Stimulated activated CD4-positive, alpha-beta T cell treated with anti-CD3 and anti-CD28 coated beads, Interleukin-2, amount 100 ng/mL, for 48 hours (primary cell): Measurements from ENCODE around the gene IQCM.

ENCODE experiments used
- DNase-seq, 2 donors: peaks; one replicate each; pipeline ENCODE4 v3.0.0-alpha.2; 2020

The IQCM gene

DNA sequence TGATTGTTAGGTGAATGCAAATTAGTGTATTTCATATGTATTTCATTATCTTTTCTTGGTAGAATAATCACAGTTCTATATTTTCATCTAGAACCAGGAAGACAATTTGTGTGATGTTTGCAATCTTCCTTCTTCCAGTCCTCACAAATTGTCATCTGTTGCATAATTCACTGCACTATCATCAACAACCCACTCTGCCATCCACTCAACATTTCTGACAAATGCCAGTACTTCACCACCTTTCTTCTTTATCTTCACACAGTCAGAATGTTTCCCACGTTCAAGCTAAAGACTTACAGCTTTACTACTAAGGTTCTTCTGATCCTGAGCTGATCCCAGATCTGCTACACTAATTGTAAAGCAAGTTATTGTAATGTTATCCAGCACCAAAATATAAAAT is 107.8 kb downstream of the IQCM start:
- DNase-seq = no peak

DNA sequence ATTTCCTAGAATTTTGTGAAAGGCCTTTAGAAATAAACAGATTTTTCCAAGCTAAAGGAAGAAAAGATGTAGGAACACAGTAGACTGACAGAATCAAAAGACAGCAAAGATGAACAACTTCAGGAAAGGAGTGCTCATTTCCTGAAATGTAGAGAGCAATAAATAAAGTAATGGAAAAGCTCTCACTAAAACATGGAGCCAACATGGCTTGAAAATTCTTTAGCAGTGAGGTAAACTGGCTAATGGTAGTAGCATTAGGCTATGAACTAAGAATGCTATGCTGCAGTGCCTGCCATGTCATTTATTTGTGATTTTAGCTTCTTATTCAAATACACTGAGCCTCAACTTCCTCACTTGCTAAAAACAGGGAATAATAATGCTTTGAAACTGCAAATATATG is 108.7 kb downstream of the IQCM start:
- DNase-seq = no peak

DNA sequence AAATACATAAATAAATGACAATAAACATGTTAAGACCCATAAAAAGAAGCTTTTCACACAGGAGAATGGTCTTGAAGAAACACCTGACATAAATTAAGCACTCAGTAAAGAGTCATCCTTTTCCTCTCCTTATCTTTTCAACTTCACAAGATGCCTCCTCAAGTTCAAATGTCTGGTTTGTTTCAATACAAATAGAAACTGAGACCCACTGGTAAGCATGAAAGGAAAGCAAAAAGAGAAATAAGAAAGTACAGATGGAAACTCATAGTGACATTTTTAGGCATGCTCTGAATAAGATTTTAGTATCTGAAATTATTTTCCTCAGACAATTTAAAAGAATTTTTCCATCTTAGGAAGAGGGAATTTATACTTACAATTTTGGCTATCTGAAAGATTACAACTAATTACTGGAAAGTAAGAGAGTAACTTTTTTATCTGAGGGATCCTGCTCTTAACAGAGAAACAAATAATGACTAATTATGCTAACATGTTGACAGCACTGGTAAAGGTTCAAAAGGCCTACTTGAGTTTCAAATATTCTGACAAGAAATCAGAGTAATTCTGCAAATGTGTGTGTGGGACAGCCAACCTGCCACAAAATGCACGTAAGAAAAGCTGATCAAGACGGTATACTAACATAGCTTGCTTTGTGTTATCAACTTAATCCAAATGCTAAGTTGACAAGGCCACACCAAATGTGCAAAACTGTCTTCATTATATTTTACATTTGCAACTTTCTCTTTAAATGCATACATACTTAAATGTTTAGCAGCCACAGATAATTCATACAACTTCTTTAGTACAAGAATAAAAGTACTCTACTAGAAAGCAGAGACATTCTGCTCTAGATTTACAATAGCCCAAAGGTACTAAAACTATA is 113.0 kb downstream of the IQCM start:
- DNase-seq = no peak

DNA sequence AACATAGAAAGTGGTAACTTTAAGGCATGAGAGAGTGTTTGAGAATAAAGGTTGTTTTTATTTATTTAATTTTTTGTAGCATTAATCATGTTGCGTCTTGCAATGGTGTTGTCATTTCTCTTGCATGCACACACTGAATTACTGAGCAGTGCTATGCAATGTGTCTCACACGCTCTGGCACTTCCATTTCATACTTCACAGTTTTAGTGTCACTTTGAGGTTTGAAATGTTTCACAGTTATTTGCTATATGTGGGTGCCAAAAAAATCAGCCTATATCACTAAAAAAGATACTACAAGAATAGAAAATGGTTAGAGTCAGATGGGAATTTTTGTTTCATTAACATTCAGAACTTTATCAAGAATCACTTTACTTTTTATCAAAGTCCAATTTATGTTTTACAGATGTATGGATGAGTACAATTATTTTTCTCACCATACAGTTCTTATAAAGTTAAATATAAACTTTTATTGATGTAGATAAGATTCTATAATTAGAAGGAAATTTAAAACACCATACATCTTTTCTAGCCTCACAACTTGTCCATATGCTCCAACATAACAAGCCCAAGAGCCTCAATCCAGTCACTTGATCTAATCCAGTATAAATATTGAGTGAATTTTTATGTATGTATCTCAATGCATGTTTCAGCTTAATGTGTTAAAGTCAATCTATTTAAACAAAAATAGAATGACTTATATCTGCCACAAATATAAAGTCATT is 114.0 kb downstream of the IQCM start:
- no peak for DNase-seq

DNA sequence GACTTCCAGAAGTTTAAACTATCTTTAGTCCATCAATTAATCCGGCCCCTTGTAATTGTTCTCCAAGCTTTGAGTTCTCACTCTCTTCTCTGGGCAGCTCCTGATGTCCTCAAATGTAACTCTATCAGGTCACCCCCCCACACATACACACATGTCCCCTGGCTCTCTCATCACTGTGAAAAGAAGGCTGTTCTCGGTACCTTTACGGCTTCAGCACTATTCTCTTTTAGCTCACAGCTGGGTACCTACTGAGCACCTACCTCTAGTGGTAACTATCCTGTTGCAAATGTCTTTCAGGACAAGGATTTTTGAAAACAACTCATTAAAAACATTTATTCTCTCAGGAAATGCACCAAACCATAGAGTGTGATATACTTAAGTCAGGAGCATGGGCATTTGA is 115.4 kb downstream of the IQCM start:
- no peak for DNase-seq

DNA sequence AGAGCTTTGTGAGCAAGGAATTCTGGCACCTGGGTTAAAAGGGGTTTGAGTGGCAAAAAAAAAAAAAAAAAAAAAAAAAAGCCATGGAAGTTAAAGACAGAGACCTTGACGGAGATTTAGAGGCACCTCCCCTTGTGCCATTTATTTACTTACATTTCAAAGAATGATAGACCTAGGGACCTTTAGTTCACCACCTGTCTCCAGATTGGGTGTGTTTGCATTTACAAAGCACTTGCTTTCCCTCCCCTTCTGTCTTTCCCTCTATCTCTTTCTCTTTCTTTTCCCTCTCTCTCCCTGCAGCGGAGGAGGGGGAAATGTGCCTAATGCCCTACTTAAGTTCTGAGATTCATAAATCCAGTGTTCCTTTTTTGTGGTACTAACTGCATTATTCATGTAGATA is 116.0 kb downstream of the IQCM start:
- DNase-seq = no peak

DNA sequence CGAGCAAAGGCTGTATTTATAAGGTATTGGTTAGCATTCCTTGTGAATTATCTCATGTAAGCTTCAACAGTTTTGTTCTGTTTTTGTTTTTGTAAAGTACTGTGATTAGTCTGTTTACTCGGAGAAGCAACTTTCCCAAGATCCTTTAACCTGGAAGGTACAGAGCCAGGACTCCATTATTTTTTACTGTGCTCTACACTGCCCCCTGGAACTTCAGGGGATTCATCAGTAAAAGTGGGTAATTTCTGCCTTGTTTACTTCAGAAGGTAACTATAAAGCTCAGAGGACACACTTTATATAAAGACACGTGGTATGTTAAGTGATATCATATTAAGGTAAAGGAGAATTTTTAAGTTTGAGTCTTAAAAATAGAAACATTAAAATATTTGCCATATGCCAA is 124.9 kb downstream of the IQCM start:
- DNase-seq = no peak

DNA sequence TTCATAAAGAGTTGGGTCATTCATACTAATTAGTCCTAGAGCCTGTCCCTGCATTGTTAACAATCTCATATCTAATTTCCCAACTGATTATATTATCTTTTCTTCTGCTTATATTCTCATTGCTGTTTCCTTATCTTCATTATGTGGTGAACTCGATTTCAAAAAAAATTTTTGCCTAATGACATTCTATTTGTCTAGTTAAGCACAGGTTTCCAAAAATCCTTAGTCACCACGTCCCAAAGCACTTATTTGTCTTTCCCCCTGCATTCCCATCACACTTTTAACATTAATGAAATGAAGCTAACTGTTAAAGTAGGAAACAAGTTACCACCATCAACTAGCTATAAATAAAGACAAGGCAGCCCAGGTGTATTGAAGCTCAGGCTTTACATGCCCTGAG is 131.1 kb downstream of the IQCM start:
- no peak for DNase-seq

DNA sequence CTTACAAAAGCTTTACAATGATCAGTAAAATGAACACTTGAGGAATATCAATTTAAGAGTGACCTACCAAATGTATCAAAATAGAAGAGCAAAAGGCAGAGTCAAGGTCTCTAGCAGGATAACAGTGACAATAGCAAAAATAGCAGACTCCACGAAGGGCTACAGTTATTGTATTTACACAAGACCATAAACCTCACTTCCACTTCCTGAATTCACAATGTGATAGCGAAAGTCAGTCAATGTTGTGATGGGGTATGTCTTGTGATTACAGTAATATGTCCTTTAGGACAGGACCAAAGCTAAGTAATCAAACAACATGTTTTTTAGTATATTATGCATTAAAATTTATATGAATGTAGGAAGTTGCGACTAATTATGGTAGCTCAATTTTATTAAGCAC is 139.6 kb downstream of the IQCM start:
- DNase-seq = no peak

DNA sequence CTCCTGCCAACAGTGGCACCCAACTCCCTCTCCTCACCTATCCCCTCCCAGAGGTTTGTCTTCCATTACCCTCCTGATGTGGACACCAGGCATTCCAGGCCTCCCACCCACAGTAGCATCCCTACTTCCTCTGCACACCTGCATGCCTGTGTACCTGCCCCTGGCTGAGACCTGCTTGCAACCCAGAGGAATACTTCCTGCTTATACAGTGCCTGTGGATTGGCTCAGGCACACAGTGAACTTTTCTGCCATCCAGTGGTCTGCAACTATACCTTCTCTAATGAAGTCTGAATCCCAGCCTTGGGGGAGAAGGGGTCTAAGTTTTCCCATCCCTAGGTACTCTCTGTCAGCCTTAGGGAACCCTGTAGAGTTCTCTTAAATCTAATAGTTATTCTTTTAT is 169.9 kb downstream of the IQCM start:
- DNase-seq = no peak

DNA sequence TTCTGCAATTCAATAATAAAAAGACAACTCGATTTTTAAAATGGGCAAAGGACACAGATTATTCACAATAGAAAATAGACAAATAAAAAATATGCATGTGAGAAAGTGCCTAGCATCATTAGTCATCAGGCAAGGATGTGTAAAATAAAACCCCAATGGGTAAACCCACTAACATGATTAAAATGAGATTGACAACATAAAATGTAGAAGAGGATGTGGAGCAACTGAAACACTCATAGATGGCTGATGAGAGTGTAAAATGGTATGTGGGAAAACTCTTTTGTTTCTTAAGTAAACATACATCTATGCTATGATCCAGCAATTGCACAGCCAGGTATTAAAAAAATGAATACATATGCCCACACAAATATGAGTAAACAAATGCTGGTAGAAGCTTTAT is 177.6 kb downstream of the IQCM start:
- no peak for DNase-seq

DNA sequence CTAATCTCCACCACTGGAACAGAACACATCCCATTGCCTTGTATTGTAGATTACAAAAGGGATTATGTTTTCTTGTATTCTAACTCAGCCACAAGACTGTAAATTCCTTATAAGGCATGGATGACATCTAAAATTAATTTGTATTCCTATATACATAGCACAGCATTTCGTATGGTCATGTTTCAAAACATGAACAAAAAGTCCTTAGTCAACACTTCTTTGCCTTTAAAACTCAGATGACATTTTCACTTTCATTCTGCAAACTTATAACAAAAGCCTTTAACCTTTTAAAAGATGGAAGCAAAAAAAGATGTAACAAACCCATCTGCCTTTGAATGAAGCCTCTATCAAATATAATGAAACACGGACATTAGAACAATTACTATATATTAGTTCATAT is 181.3 kb downstream of the IQCM start:
- no peak for DNase-seq

DNA sequence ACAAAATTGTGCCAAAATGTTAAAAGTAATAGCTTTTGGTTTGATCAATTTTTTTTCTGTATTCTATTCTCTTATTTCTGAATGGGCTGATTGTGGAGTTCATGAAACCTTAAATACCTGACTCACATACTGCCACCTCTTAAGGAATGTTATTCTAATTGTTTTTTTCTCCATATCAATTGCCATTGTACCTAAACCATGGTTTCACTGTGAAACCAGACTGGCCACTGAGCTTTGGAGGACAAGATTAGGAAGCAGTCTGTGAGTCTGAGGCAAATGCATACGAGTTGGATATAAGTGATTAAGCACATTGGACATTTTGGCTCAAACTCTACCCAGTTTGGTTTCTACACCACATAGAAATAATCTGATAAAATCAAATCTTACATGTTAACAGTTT is 184.0 kb downstream of the IQCM start:
- no peak for DNase-seq

DNA sequence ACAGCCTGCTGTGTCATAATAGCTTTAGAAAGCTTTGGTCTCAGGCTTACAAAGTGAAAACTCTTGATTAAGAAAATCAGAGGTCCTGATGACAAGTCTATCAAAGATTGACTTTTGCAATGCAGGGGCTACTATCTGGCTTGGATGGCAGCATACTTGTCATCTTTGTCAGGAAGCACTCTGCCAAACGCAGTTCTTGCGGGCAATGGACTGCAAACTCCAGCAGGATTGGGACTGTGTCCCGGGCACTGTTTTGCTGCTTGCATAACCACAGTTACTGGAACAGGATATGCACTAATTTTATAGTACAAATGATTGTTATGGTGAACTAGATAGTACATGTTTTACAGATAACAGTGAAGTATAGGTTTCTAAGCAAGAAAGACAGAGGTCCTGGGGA is 185.6 kb downstream of the IQCM start:
- DNase-seq = no peak

DNA sequence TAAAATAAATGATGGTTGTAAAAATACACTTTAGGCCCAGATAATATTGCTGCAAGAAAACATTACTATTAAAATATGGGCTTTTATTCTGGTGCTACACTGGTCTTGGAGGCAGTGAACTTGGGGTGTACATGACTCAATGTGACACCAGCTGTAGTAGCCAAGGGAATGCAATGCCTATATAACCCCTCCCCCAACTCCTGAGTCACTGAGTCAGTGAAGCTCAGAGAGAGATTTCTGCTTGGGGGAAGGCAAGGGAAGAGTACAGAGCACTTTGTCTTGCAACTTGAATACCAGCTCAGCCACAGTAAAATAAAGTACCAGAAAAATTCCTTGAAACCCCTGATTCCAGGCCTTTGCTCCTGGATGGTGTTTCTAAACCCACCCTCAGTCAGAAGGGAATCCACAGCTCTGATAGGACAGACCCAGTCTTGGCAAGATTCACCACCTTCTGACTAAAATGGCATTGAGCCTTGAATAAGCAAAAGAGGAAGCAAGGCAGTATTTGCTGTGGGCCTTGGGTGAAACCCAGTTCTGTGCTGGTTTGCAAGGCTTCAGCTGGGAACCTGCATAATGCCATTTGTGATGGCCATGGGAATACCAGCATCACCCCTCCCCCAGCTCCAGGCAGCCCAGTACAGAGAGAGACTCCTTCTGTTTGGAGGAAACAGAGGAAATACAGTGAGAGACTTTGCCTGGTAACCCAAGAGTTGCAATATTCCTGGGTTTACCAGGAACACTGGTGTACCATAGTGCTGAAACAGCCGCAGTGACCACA is 209.9 kb downstream of the IQCM start:
- DNase-seq = no peak

DNA sequence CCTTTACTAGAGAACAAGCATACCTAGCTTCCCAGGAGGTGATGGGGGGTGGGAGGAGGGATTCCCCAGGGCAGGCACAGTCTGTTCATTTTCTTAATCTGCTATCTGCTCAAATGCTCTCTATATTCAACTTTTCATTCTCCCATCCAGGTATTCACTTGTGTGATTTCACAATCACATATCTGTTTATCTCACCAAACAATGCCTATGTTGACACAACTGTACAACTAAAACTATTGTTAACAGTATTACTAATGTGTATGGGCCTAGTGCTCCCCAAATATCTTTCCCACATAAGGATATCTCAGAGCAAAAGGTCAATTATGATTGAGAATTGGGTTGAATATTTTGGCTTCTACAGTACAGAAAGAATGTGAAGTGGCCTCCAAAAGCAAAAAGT is 210.8 kb downstream of the IQCM start:
- DNase-seq = no peak

DNA sequence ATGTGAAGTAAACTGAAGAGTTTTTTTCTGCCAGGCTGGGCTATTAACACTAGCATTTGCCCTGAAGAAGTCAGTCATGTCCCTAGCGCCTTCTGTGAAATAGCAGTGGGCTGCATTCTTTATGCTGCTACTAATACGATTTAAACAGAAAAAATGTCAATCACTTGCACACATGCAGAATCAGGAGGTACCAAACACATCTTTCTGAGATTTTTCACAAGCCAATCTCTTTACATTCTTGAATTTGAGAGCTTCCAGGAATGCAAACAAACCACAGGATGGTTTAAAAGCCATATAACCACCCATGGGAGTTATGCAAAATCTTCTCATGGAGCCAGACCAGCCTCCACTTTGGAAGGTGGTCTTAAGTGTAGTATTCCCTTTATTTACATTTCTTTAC is 220.1 kb downstream of the IQCM start:
- DNase-seq = no peak

DNA sequence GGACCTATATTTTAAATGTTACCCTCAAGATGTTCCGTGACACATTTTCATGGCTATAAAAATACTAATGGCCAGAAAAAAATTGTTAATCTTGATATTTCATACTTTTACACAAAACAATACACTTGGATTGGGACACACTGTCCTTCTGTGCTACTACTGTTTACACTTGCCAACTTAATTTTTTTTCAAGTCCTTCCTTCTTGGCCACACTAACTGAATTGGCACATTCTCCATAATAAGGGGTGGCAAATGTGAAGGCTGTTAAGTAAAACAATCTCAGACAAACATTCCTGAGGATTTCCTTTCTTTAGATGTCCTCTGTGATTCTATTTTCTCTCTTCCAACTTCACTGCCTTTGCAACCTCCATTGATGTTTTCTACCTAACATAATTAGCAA is 225.8 kb downstream of the IQCM start:
- no peak for DNase-seq

DNA sequence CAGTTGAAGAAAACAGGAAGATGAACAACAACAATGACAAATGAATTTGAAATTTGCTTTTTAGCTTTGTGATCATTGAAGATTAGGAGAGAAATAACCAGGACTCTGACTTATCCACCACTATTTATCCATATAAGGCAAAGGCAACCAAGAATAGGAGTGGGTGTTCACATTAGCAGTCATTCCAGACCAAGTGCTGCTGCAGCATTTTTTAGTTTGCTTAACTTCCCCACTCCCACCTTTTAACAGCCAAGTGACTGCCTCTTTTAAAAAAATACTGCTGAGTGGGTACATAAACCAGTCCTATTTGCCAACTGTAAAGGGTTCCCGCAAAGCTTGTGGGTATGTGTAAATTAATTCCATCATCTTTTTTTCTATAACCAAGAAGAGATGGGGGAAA is 230.9 kb downstream of the IQCM start:
- no peak for DNase-seq

DNA sequence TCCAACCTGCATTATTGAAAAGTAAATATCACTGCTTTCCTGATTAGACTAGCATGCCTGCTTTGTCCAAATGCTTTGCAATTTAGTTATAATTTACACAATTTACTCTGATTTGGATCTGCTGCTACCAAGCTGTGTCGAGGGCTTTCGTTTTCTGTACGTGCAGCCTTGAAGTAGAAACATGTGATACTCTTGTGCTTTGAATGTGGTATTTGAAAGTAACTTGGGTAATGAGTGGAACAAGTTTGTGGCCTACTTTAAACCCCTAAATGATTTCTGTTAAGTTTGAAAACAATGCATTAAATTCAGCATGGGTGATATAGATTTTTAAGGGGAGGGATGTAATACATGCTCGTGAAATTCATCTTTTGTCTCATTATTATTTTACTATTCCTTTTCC is 240.7 kb downstream of the IQCM start:
- no peak for DNase-seq

DNA sequence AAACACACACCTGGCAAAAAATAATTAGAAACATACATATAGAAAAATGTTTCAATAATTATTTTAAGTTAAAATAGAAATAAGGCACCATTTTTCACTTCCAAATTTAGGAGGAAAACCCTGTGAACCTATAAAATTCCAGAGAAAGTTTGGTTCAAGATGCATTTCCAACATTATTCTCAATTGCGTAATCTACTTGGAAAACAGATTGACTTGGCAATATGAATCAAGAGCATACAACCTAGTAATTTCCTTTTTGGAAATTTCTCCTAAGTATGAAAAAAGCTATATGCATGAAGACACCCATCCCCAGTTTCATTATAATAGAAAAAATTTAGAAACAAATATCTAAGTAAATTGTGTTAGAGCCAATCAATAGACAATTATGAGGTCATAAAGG is 242.9 kb downstream of the IQCM start:
- DNase-seq = no peak

DNA sequence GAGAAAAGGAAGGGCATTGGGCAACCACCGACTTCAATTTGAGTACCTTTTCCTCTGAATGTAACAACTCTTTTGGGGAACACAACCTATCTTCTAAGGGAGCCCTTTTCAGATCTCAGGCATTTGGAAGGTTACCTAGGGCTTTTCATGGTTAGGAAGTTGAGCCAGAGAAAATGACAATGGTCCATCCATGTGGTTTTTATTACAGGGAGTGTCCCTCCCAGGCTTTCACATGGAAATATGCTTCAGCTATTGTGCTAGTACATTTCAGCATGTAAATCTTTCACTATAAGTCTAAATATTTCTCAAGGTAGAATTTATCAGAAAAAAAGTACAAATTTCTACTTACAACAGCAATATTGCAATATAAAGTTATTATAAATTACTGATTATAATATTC is 259.8 kb downstream of the IQCM start:
- DNase-seq = no peak

DNA sequence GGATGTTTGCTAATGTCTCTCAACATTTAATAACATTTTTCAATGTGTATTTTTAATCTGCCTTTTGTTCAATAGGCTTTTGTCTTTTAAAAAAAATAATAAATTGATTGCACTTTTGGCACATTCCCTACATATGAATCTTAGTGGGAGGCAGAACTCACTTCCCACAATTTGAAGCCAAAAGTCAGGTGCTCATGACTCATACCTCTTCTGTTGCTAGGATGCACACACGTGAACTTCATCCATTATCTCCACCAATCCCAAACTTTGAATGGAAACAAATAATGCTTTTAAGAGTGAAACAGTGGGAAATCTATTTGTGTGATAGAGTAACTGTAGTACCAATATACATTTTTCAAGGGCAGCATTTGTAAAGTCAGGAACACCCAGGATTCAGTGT is 260.5 kb downstream of the IQCM start:
- no peak for DNase-seq

DNA sequence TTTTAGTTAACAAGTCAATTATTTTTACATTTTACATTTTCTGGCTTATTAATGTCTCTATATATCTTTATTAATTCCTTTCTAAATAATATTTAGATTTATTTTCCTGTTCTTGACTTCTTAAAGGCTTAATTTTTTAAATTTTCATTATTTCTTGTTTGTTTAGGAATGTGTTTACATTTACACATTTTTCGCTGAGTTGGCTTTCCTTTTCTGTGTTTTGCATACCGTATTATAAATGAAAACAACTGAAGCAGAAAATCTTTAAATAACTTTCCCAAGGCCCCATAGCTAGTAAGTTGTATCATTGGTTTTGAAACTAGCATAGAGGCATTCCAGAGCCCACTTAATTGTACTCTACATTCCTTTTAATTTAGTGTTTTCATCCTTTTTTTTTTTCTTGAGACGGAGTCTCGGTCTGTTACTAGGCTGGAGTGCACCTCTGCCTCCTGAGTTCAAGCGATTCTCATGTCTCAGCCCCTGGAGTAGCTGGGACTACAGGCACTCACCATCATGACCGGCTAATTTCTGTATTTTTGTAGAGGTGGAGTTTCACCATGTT is 261.6 kb downstream of the IQCM start:
- no peak for DNase-seq
